ENCODE data around the gene TOR4A. TPM values are rescaled to one million over a fixed set of nuclear protein-coding genes. Genes with fewer than 3 reads are reported as not detected.

The TOR4A gene
- total and polyA plus RNA-seq, 9 of the 15 experiments (the other 6 are each of a cell fraction or from before 2014, with no cell fraction given): 3.9 to 49.2 (median 8.8) TPM

GRCh38 chr9:137280474-137281344 is 3.2 kb downstream of the TOR4A start:
- Histone ChIP-seq H3K27me3 (ENCODE audit: control insufficient read depth in 2 of 2, insufficient read depth in 2 of 2, low read length in 2 of 2) (no peaks in the 10 kb centered on the region), H3K27ac (ENCODE audit: extremely low read depth, low read depth, low read length) (no peak overlapping the region), H3K4me2 (ENCODE audit: insufficient read depth, low read length) (no peak overlapping the region), H3K36me3 (ENCODE audit: control insufficient read depth, insufficient read depth, low read length) (peaks cover 44% of the 10 kb centered on the region; the same call in 1 of the 3 replicates), H4K20me1 (replicated peaks; ENCODE audit: control insufficient read depth, insufficient read depth, low read length) (no peaks in the 10 kb centered on the region), H3K9ac (ENCODE audit: insufficient read depth in 1 of 2, low read depth in 2 of 2, low read length in 2 of 2) (peak overlapping the region in 1 of 2 experiments; percentile 58; a peak in 1 of 4 replicates), H3K4me3 (no peak overlapping the region), H3K4me1 (replicated peaks in 1 of 2; ENCODE audit: control insufficient read depth in 2 of 2, insufficient read depth in 2 of 2, low read length in 2 of 2) (peaks cover 16 to 62% of the 10 kb centered on the region in 2 experiments), H2AFZ (ENCODE audit: low read depth, low read length) (no peak overlapping the region), H3K9me3 (replicated peaks; ENCODE audit: control insufficient read depth, insufficient read depth, low read depth, low read length) (no peaks in the 10 kb centered on the region), H3K9me1 (ENCODE audit: control insufficient read depth, insufficient read depth, low read length) (no peaks in the 10 kb centered on the region), H3K79me2 (ENCODE audit: control insufficient read depth, insufficient read depth, low read length) (peaks cover 37% of the 10 kb centered on the region)
- CTCF ChIA-PET (ENCODE audit: low intra/inter-chr PET ratio): no interaction called here
- POLR2A ChIA-PET: no interaction called here
- peak; percentile 47 for TF ChIP-seq RBM22 (IDR thresholded peaks at IDR 0.05; ENCODE audit: low read depth, low read length, poor library complexity, severe bottlenecking)
- TF ChIP-seq PCBP1 (IDR thresholded peaks at IDR 0.05; ENCODE audit: low read depth, low read length, poor library complexity, severe bottlenecking): peak; percentile 21
- peak; percentile 25 for TF ChIP-seq FIP1L1 (IDR thresholded peaks at IDR 0.05; ENCODE audit: low read depth, low read length, poor library complexity, severe bottlenecking)
- no peak for TF ChIP-seq ZNF57 (CRISPR knock-in tag; IDR thresholded peaks at IDR 0.05)
- FAIRE-seq: no peak
- WGBS (ENCODE audit: insufficient coverage, low coverage, missing lambda C conversion rate): over 99% methylated on average over 21 of the region's 85 CpGs
- intact Hi-C loops (cut with micrococcal nuclease) (no loop called here), in situ Hi-C loops (cut with MboI) (no loop called here)
- BruUV-seq (replicated peaks): no TSS peak
- DNase-seq (ENCODE audit: extremely low read depth in 1 of 4, low spot score in 3 of 4): no peak
- ATAC-seq: no peak
